ENCODE data around the gene PRKG1. TPM values are rescaled to one million over a fixed set of nuclear protein-coding genes. Genes with fewer than 3 reads are reported as not detected.

PRKG1 gene
- total and polyA plus RNA-seq, 7 donors, result 4.5 to 49.0 (median 31.7) TPM

GRCh38 chr10:51171946-51172345 is 97.7 kb downstream of the PRKG1 start:
- Histone ChIP-seq H3K27ac (peak overlapping the region; percentile 13), H3K27me3 (ENCODE audit: insufficient read depth in 3 of 3, low read length in 2 of 3) (no peaks in the 10 kb centered on the region), H3K4me3 (no peak overlapping the region), H3K36me3 (ENCODE audit: insufficient read depth in 1 of 2, low read depth in 1 of 2) (no peaks in the 10 kb centered on the region), H3K4me1 (peaks cover 29% of the 10 kb centered on the region), H3K9me3 (no peaks in the 10 kb centered on the region)
- ATAC-seq (peak in 2 of 4 donors; percentile 47 to 70), DNase-seq (no peak)
- intact Hi-C loops (cut with DNase I), result no loop called here
- TF ChIP-seq, protein P1, sequence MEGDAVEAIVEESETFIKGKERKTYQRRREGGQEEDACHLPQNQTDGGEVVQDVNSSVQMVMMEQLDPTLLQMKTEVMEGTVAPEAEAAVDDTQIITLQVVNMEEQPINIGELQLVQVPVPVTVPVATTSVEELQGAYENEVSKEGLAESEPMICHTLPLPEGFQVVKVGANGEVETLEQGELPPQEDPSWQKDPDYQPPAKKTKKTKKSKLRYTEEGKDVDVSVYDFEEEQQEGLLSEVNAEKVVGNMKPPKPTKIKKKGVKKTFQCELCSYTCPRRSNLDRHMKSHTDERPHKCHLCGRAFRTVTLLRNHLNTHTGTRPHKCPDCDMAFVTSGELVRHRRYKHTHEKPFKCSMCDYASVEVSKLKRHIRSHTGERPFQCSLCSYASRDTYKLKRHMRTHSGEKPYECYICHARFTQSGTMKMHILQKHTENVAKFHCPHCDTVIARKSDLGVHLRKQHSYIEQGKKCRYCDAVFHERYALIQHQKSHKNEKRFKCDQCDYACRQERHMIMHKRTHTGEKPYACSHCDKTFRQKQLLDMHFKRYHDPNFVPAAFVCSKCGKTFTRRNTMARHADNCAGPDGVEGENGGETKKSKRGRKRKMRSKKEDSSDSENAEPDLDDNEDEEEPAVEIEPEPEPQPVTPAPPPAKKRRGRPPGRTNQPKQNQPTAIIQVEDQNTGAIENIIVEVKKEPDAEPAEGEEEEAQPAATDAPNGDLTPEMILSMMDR (IDR thresholded peaks at IDR 0.05), result no peak
- 91 to 95% (median 94%) methylated on average over 2 of the region's 2 CpGs for WGBS, 3 donors

DNA sequence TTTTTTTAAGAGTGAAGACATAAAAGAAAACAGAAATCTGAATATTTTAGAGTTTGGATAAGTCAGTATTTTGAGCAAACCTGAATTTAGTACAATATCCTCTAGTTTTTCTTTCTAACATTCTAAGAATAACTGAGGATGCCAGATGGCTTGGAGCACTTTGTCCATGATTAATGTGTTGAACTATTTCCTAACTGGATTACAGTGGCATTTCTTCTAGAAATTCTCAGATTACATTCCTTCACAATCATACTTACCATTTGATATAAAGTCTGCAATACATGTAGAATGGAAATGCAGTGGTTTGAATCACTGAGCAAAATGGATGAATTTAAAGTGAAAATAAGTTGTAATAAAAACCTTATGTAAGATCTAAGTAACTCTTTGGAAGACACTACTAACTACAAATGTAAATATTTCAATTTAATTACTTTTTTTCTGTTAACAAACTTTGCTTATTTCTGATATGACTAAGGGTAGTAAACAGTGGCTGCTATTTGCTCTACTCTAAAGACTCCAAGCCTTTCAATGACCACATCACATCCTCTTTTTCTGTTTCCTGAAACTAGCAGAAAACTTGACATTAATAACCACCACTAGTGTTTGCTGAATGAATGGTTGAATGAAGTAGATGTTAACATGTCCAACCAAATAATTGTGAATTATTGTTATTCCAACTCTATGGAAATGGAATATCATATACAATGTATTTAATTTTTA is 102.8 kb downstream of the PRKG1 start:
- H3K4me1 ChIP-seq, result peaks cover 14% of the 10 kb centered on the region
- TF ChIP-seq, protein P1 (IDR thresholded peaks at IDR 0.05), result no peak
- ATAC-seq, result no peak

DNA sequence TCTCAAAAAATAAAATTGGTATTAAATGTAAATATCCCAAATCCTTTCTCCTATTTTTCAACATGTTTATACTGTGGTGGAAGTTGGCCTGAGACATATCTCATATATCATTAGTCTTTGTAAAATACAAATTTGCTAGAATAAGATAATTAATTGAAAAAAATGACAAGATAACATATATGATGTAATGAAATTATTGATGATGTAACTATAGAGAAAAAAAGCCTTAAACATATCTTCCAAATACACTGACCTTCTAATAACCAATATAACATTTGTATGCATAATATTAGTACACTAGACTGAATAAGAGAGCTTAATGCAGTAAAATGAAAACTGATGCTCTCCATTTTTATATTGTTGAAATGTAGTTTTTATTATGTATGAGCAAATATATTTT is 104.3 kb downstream of the PRKG1 start:
- no peak for ATAC-seq
- TF ChIP-seq, protein P1 (IDR thresholded peaks at IDR 0.05), result no peak
- intact Hi-C loops (cut with DNase I), result no loop called here

More for the DNA sequence above, 102.8 kb downstream of the PRKG1 start:
- H3K36me3 ChIP-seq (ENCODE audit: insufficient read depth in 1 of 2, low read depth in 1 of 2), result no peaks in the 10 kb centered on the region
- intact Hi-C loops (cut with DNase I), result no loop called here
- no peak overlapping the region for H3K4me3 ChIP-seq
- no peak overlapping the region for H3K27ac ChIP-seq
- no peaks in the 10 kb centered on the region for H3K9me3 ChIP-seq
- DNase-seq, result no peak
- H3K27me3 ChIP-seq (ENCODE audit: insufficient read depth in 3 of 3, low read length in 2 of 3), result no peaks in the 10 kb centered on the region

DNA sequence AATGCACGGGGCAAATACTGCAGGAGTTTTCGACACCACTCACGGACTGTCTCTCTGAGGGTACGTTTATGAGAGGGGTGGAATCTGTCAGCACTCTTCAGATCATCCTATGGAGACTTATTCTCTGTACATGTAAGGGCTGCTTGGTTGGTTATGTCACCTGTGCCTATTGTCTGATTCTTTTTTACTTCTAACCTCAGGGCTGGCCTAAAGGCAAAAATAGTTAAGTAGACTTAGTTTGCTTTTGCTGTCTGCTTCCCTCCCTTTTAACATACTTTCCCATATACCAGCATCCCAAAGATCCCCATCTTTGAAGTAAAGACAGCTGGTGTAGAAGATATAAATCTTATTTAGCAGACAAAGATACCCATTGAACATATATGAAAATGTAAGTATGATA is 105.9 kb downstream of the PRKG1 start:
- TF ChIP-seq, protein P1 (IDR thresholded peaks at IDR 0.05), result no peak
- WGBS, 3 donors, result 88 to 91% (median 90%) methylated on average over 4 of the region's 4 CpGs
- H3K27ac ChIP-seq, result no peak overlapping the region
- ATAC-seq (no peak), DNase-seq (no peak)
- peaks cover 13% of the 10 kb centered on the region for H3K4me1 ChIP-seq
- no peaks in the 10 kb centered on the region for H3K27me3 ChIP-seq (ENCODE audit: insufficient read depth in 3 of 3, low read length in 2 of 3)
- intact Hi-C loops (cut with DNase I), result no loop called here
- no peaks in the 10 kb centered on the region for H3K9me3 ChIP-seq
- no peaks in the 10 kb centered on the region for H3K36me3 ChIP-seq (ENCODE audit: insufficient read depth in 1 of 2, low read depth in 1 of 2)
- H3K4me3 ChIP-seq, result no peak overlapping the region

More for the DNA sequence above, 104.3 kb downstream of the PRKG1 start:
- Histone ChIP-seq H3K4me3 (no peak overlapping the region), H3K36me3 (ENCODE audit: insufficient read depth in 1 of 2, low read depth in 1 of 2) (no peaks in the 10 kb centered on the region), H3K9me3 (no peaks in the 10 kb centered on the region), H3K27me3 (ENCODE audit: insufficient read depth in 3 of 3, low read length in 2 of 3) (no peaks in the 10 kb centered on the region), H3K4me1 (peaks cover 13% of the 10 kb centered on the region), H3K27ac (no peak overlapping the region)
- no peak for DNase-seq

DNA sequence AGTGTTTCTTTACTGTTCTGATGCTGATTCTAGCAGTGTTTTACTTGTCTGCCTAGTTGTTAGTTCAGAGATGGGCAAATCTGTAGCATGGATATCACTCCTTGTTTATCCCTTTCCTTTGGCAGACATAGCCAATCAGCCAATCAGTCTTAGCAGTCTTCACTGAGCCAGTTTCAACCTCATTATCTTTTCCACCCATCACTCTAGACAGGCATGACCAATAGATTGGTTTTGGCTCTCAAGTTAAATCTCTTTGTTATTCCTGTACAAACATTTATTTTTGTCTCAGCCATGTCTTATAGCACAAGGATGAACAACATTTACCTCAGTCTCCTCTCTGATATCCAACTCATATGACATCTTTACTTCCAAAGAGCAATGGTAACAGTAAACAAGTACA is 109.5 kb downstream of the PRKG1 start:
- intact Hi-C loops (cut with DNase I), result no loop called here
- Histone ChIP-seq H3K4me1 (peaks cover 25% of the 10 kb centered on the region), H3K9me3 (no peaks in the 10 kb centered on the region), H3K4me3 (no peak overlapping the region), H3K27me3 (ENCODE audit: insufficient read depth in 3 of 3, low read length in 2 of 3) (no peaks in the 10 kb centered on the region), H3K27ac (no peak overlapping the region), H3K36me3 (ENCODE audit: insufficient read depth in 1 of 2, low read depth in 1 of 2) (no peaks in the 10 kb centered on the region)
- no peak for ATAC-seq
- no peak for DNase-seq
- TF ChIP-seq, protein P1 (IDR thresholded peaks at IDR 0.05), result no peak
